Mucosa of descending colon (tissue), 3 donors: Measurements from ENCODE around the gene AKAP5. TPM values are rescaled to one million over a fixed set of nuclear protein-coding genes. Genes with fewer than 3 reads are reported as not detected.
A peak's percentile ranks its signal among the peaks of the same experiment; 100 is the strongest.

Source experiments
- ATAC-seq: fragments of 200-7000 bp; cut with Tn5 transposase; one replicate; pipeline ENCODE4 v1.9.1; 2020; ENCODE audit warnings: mild to moderate bottlenecking, moderate library complexity
- DNase-seq, 3 donors: peaks; one replicate each; pipeline ENCODE4 v3.0.0-alpha.2; 2020
- H3K36me3 ChIP-seq: fragments of 200-600 bp; one replicate; pipeline ENCODE4 v1.8.0; 2021; ENCODE audit warnings: low read depth, mild to moderate bottlenecking
- H3K4me1 ChIP-seq: fragments of 200-600 bp; one replicate; pipeline ENCODE4 v1.8.0; 2021; ENCODE audit warnings: low read depth, mild to moderate bottlenecking
- H3K4me3 ChIP-seq: fragments of 200-600 bp; one replicate; pipeline ENCODE4 v1.8.0; 2021; ENCODE audit warnings: mild to moderate bottlenecking
- H3K9me3 ChIP-seq: fragments of 200-600 bp; one replicate; pipeline ENCODE4 v1.8.0; 2021; ENCODE audit warnings: mild to moderate bottlenecking
- intact Hi-C, 2 donors: fragments of 100-400 bp; cut with DNase I in 1 of 2; cut with micrococcal nuclease in 1 of 2; formaldehyde crosslinking; loops; one replicate each; pipeline versions ENCODE4 v1.11.0 to v1.11.1; 2022; cut with DNase I, micrococcal nuclease
- total RNA-seq, 3 donors: library from RNA; stranded (reverse); fragmentation: NEBNext Ultra II Directional in 2 of 3; extraction: Animal tissue kit (Norgen Biotek cat#: 25700) in 2 of 3; gene quantifications; one replicate each; pipeline versions ENCODE4 v1.2.1 to v1.2.4, GENCODE V29; 2021 to 2023
- TF ChIP-seq, protein P1 (sequence below): fragments of 200-600 bp; IDR thresholded peaks from one replicate; pipeline ENCODE4 v1.8.0; 2022; ENCODE audit warnings: antibody characterized with exemption, mild to moderate bottlenecking
- donor health status: DM: no; HTN: no; CAD: no; lungs with moderate emphysema.
- donor health status: DM: no; HTN: no; CAD: no.
- donor health status: DM: no; HTN: yes; CAD: no.

The AKAP5 gene
- total RNA-seq, 3 donors from 2014 or later = 3.9 to 8.0 (median 7.4) TPM

DNA sequence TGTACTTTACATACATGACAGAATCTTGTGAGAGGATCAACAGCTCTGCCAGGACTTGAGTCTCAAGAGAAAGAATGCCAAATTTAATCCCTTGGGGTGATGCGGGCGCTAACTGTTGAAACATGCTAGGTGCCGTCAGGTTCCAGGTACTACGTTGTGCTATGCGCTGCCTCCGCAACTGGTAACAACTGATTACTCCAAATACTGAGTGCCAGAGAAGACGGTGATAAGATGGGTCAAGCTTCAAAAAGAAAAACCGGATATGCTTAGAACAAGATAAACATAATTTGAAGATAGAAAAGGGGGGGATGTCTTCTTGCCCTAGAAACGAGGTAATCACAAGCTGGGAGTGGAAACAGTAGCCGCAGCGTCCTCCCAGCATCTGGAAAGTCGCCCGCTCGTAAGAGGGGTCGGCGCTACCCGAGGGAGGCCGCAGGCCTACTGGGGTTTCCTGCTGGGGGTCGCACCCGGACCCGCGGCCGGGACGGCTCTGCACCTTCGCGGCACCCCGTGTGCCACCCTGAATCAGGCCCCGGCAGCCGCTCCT lies 37.7 kb downstream of the AKAP5 start:
- TF ChIP-seq, protein P1, sequence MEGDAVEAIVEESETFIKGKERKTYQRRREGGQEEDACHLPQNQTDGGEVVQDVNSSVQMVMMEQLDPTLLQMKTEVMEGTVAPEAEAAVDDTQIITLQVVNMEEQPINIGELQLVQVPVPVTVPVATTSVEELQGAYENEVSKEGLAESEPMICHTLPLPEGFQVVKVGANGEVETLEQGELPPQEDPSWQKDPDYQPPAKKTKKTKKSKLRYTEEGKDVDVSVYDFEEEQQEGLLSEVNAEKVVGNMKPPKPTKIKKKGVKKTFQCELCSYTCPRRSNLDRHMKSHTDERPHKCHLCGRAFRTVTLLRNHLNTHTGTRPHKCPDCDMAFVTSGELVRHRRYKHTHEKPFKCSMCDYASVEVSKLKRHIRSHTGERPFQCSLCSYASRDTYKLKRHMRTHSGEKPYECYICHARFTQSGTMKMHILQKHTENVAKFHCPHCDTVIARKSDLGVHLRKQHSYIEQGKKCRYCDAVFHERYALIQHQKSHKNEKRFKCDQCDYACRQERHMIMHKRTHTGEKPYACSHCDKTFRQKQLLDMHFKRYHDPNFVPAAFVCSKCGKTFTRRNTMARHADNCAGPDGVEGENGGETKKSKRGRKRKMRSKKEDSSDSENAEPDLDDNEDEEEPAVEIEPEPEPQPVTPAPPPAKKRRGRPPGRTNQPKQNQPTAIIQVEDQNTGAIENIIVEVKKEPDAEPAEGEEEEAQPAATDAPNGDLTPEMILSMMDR = no peak
- Histone ChIP-seq H3K36me3 (no peaks in the 10 kb centered on the region), H3K4me3 (peak overlapping the region; percentile 79), H3K9me3 (no peaks in the 10 kb centered on the region), H3K4me1 (peaks cover 52% of the 10 kb centered on the region)
- peak in 2 of 3 donors; percentile 42 to 59 for DNase-seq
- intact Hi-C loops = no loop called here
- ATAC-seq = no peak

DNA sequence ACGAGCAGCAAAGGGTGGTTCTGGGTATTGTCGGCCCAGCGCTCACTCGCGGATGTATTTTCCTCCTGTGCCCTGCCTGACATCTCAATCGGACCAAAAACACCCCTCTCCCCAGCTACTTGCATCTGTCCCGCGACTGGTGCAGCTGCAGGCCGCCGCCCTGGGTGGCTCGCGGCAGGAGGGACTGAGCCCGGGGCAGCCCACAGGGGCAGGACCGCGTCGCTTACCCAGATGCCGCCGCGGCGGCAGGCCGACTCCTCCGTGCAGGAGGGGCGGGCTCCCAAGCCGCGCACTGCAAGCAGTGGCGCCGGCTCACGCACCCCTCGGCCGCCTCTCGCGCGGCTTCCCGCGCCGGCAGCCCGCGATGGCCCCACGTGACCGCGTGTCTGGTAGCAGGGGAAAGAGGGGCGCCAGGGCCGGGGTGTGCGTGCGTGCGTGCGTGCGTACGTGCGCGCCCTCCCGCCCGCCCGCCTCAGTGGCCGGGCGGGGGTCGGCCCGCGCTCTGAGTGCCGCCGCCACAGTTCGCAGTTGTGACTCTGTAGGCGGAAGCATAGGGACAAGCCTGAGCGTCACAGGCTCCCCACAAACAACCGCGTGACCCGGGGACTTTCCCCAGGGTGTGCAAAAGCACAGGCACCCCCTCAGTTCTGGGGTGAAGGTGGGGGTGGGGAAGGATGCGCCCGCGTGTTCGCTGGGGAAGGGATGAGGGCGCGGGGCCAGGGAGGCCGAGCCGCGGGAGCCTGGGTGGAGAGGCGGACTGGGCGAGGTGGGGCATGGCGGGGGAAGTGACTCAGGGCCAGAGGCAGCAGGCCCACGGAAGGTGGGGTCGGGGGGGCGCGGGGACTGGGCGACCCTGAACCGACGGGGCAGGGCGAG lies 38.4 kb downstream of the AKAP5 start, which contains the start of gene ZBTB25:
TSS of gene ZBTB25 (minus strand) at position 405 of the 876 bp plus-strand sequence. CDS start 13,305 bp downstream, outside the sequence.
- no peaks in the 10 kb centered on the region for H3K9me3 ChIP-seq
- DNase-seq = peak; percentile 87 to 96 (median 93)
- intact Hi-C loops = no loop called here
- TF ChIP-seq, protein P1 = no peak
- H3K36me3 ChIP-seq = no peaks in the 10 kb centered on the region
- peak within 1 kb of the TSS; percentile 79 for H3K4me3 ChIP-seq
- ATAC-seq = peak; percentile 80
- H3K4me1 ChIP-seq = peaks cover 56% of the 10 kb centered on the region

- intact Hi-C loops = no loop called here
- TF ChIP-seq, protein P1 = no peak
- ATAC-seq = peak; percentile 69
Observed at GRCh38 chr14:64504310-64504896, 39.1 kb downstream of the AKAP5 start, which contains the start of gene ZBTB1. TSS of gene ZBTB1 (plus strand) at chr14:64504770. CDS start at chr14:64521505, 16,735 bp downstream.

GRCh38 chr14:64504897-64505794 lies 39.8 kb downstream of the AKAP5 start:
- peak; percentile 60 for ATAC-seq
- H3K4me3 ChIP-seq = peak overlapping the region; percentile 79
- intact Hi-C loops = no loop called here
- peaks cover 51% of the 10 kb centered on the region for H3K4me1 ChIP-seq
- TF ChIP-seq, protein P1 = no peak
- peak; percentile 91 to 95 (median 93) for DNase-seq
- no peaks in the 10 kb centered on the region for H3K36me3 ChIP-seq
- H3K9me3 ChIP-seq = no peaks in the 10 kb centered on the region

More at GRCh38 chr14:64504310-64504896, 39.1 kb downstream of the AKAP5 start, which contains the start of gene ZBTB1:
- Histone ChIP-seq H3K36me3 (no peaks in the 10 kb centered on the region), H3K4me3 (peak within 1 kb of the TSS; percentile 79), H3K9me3 (no peaks in the 10 kb centered on the region), H3K4me1 (peaks cover 56% of the 10 kb centered on the region)
- peak; percentile 77 to 92 (median 89) for DNase-seq

GRCh38 chr14:64506721-64507120 lies 41.4 kb downstream of the AKAP5 start:
- H3K4me1 ChIP-seq = peaks cover 46% of the 10 kb centered on the region

More at GRCh38 chr14:64506721-64507120, 41.4 kb downstream of the AKAP5 start:
- intact Hi-C loops = no loop called here
- ATAC-seq = no peak
- Histone ChIP-seq H3K36me3 (no peaks in the 10 kb centered on the region), H3K4me3 (no peak overlapping the region), H3K9me3 (no peaks in the 10 kb centered on the region)
- no peak for DNase-seq
- TF ChIP-seq, protein P1 = no peak
